ENCODE data around the gene NUDT9.

DNA sequence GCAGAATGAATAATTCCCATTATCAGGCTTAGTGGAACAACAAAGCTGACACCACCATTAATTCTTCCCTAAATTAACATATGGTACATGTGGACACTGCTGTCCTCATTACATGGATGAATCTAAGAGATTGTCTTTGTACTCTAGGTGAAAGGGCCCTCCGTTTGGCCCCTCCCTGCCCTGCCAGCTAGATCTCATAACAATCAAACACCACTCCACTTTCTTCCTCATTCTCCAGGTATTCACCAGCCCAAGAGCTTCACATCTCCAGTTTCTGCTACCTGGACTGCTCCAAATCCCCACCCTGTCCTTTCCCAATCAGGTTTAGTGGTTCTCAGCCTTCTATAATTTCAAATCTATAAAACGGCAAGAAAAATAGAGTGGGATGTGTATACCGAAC is 35.1 kb upstream of the NUDT9 start:
- TF ChIP-seq, protein P1, sequence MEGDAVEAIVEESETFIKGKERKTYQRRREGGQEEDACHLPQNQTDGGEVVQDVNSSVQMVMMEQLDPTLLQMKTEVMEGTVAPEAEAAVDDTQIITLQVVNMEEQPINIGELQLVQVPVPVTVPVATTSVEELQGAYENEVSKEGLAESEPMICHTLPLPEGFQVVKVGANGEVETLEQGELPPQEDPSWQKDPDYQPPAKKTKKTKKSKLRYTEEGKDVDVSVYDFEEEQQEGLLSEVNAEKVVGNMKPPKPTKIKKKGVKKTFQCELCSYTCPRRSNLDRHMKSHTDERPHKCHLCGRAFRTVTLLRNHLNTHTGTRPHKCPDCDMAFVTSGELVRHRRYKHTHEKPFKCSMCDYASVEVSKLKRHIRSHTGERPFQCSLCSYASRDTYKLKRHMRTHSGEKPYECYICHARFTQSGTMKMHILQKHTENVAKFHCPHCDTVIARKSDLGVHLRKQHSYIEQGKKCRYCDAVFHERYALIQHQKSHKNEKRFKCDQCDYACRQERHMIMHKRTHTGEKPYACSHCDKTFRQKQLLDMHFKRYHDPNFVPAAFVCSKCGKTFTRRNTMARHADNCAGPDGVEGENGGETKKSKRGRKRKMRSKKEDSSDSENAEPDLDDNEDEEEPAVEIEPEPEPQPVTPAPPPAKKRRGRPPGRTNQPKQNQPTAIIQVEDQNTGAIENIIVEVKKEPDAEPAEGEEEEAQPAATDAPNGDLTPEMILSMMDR (IDR thresholded peaks at IDR 0.05): no peak
- TF ChIP-seq POLR2A (IDR thresholded peaks at IDR 0.05) (no peak), POLR2AphosphoS5 (IDR thresholded peaks at IDR 0.05) (no peak)

All from prostate gland (tissue), 2 donors.